ENCODE measurements around the gene CRMP1.

The CRMP1 gene

GRCh38 chr4:5889002-5889696 is 3.7 kb downstream of the CRMP1 start:
- no peak for DNase-seq

GRCh38 chr4:5888222-5889001 is 4.5 kb downstream of the CRMP1 start:
- DNase-seq, result peak; percentile 54

GRCh38 chr4:5887361-5888221 is 5.3 kb downstream of the CRMP1 start:
- peak; percentile 41 for DNase-seq

GRCh38 chr4:5887011-5887360 is 5.9 kb downstream of the CRMP1 start:
- no peak for DNase-seq

GRCh38 chr4:5885733-5886132 is 7.2 kb downstream of the CRMP1 start:
- DNase-seq, result no peak

- DNase-seq, result no peak
Observed at GRCh38 chr4:5884796-5885195, 8.1 kb downstream of the CRMP1 start.

- DNase-seq, result no peak
Observed at GRCh38 chr4:5883916-5884315, 9.0 kb downstream of the CRMP1 start.

- no peak for DNase-seq
Observed at GRCh38 chr4:5882947-5883346, 9.9 kb downstream of the CRMP1 start.

GRCh38 chr4:5881340-5881739 is 11.5 kb downstream of the CRMP1 start:
- no peak for DNase-seq

- no peak for DNase-seq
Observed at GRCh38 chr4:5878359-5878758, 14.5 kb downstream of the CRMP1 start.

GRCh38 chr4:5877392-5877791 is 15.5 kb downstream of the CRMP1 start:
- no peak for DNase-seq

- DNase-seq, result no peak
Observed at GRCh38 chr4:5874811-5875449, 18.0 kb downstream of the CRMP1 start.

- DNase-seq, result no peak
Observed at GRCh38 chr4:5870701-5871100, 22.2 kb downstream of the CRMP1 start.

- DNase-seq, result no peak
Observed at GRCh38 chr4:5869966-5870619, 22.8 kb downstream of the CRMP1 start.

- DNase-seq, result no peak
Observed at GRCh38 chr4:5867866-5868265, 25.0 kb downstream of the CRMP1 start.

- DNase-seq, result no peak
Observed at GRCh38 chr4:5866841-5867813, 25.8 kb downstream of the CRMP1 start.

- no peak for DNase-seq
Observed at GRCh38 chr4:5865896-5866599, 26.8 kb downstream of the CRMP1 start.

- no peak for DNase-seq
Observed at GRCh38 chr4:5863461-5864113, 29.3 kb downstream of the CRMP1 start.

- DNase-seq, result no peak
Observed at GRCh38 chr4:5858020-5858769, 34.7 kb downstream of the CRMP1 start.

Data from right kidney (tissue), 1 donor.